Mesenchymal stem cell (in vitro differentiated cells and primary cell): ENCODE measurements around the gene CNTRL.

Experiments
- DNase-seq: peaks from one replicate; pipeline ENCODE4 v3.0.0-alpha.2; 2013
- H2AFZ ChIP-seq: one replicate; pipeline ENCODE4 v1.6.1; 2013; ENCODE audit warnings: low read depth, mild to moderate bottlenecking, control low read depth, inconsistent platforms, low read length, moderate library complexity
- H2AK5ac ChIP-seq: 2 replicates; pipeline ENCODE4 v1.6.1; 2013; ENCODE audit warnings: low read length, moderate library complexity, mild to moderate bottlenecking, inconsistent platforms; ENCODE audit not compliant: severe bottlenecking
- H2BK120ac ChIP-seq: one replicate; pipeline ENCODE4 v1.6.1; 2013; ENCODE audit warnings: low read depth, mild to moderate bottlenecking, inconsistent platforms, low read length, moderate library complexity
- H2BK12ac ChIP-seq, 2 experiments: one replicate each; pipeline ENCODE4 v1.6.1; 2013; ENCODE audit warnings: inconsistent platforms in 2 of 2, low read length in 2 of 2, mild to moderate bottlenecking in 2 of 2, moderate library complexity in 2 of 2, control low read depth in 1 of 2
- H2BK15ac ChIP-seq: one replicate; pipeline ENCODE4 v1.6.1; 2013; ENCODE audit warnings: mild to moderate bottlenecking, low read depth, inconsistent platforms; ENCODE audit not compliant: poor library complexity, severe bottlenecking
- H2BK5ac ChIP-seq: 2 replicates; pipeline ENCODE4 v1.6.1; 2013; ENCODE audit warnings: low read depth, mild to moderate bottlenecking, low read length, control low read depth, inconsistent platforms; ENCODE audit not compliant: poor library complexity, severe bottlenecking
- H3K14ac ChIP-seq, 2 experiments: one replicate each; pipeline ENCODE4 v1.6.1; 2013; ENCODE audit warnings: inconsistent platforms in 2 of 2, low read length in 2 of 2, control low read depth in 1 of 2, mild to moderate bottlenecking in 1 of 2, moderate library complexity in 1 of 2
- H3K18ac ChIP-seq, 2 experiments: one replicate each; pipeline ENCODE4 v1.6.1; 2013; ENCODE audit warnings: inconsistent platforms in 2 of 2, low read length in 2 of 2, control low read depth in 1 of 2, low read depth in 1 of 2, mild to moderate bottlenecking in 1 of 2
- H3K23ac ChIP-seq, 2 experiments: one replicate each; pipeline ENCODE4 v1.6.1; 2013; ENCODE audit warnings: inconsistent platforms in 2 of 2, low read length in 2 of 2, mild to moderate bottlenecking in 2 of 2, moderate library complexity in 2 of 2, control low read depth in 1 of 2
- H3K27ac ChIP-seq: 2 replicates; pipeline ENCODE4 v1.5.1; 2013; ENCODE audit warnings: mild to moderate bottlenecking, moderate library complexity, low read length, control low read depth, inconsistent platforms; ENCODE audit not compliant: poor library complexity, severe bottlenecking
- H3K27me3 ChIP-seq, 2 experiments: 2 replicates each; pipeline versions ENCODE4 v1.6.1 to v1.7.0; 2013; ENCODE audit warnings: low read length in 2 of 2, mild to moderate bottlenecking in 2 of 2, moderate library complexity in 2 of 2, control low read depth in 1 of 2, inconsistent platforms in 1 of 2; ENCODE audit not compliant: control insufficient read depth in 1 of 2, insufficient read depth in 1 of 2
- H3K36me3 ChIP-seq, 2 experiments: 2 replicates each; pipeline versions ENCODE4 v1.6.1 to v1.7.0; 2013; ENCODE audit warnings: low read length in 2 of 2, control low read depth in 1 of 2, inconsistent platforms in 1 of 2, low read depth in 1 of 2, mild to moderate bottlenecking in 1 of 2; ENCODE audit not compliant: insufficient read depth in 2 of 2, control insufficient read depth in 1 of 2
- H3K4ac ChIP-seq, 2 experiments: one replicate each; pipeline ENCODE4 v1.6.1; 2013; ENCODE audit warnings: inconsistent platforms in 2 of 2, low read length in 2 of 2, mild to moderate bottlenecking in 2 of 2, moderate library complexity in 2 of 2, control low read depth in 1 of 2, low read depth in 1 of 2
- H3K4me1 ChIP-seq: 2 replicates; pipeline ENCODE4 v1.6.1; 2013; ENCODE audit warnings: low read depth, low read length, control low read depth; ENCODE audit not compliant: control insufficient read depth, insufficient read depth
- H3K4me2 ChIP-seq: 2 replicates; pipeline ENCODE4 v1.6.1; 2013; ENCODE audit warnings: low read length, mild to moderate bottlenecking, inconsistent platforms; ENCODE audit not compliant: poor library complexity, severe bottlenecking
- H3K4me3 ChIP-seq, 2 experiments: 2 replicates each; pipeline versions ENCODE4 v1.5.1 to v1.7.0; 2013; ENCODE audit warnings: low read length in 2 of 2, mild to moderate bottlenecking in 2 of 2, control low read depth in 1 of 2, low read depth in 1 of 2; ENCODE audit not compliant: insufficient read depth in 1 of 2
- H3K79me1 ChIP-seq: replicated peaks from 2 replicates; pipeline ENCODE4 v1.6.1; 2013; ENCODE audit warnings: mild to moderate bottlenecking, control low read depth, low read length, inconsistent platforms; ENCODE audit not compliant: poor library complexity, severe bottlenecking
- H3K9ac ChIP-seq: 2 replicates; pipeline ENCODE4 v1.7.0; 2013; ENCODE audit warnings: mild to moderate bottlenecking, low read length, moderate library complexity
- H3K9me3 ChIP-seq: 2 replicates; pipeline ENCODE4 v1.7.0; 2013; ENCODE audit warnings: mild to moderate bottlenecking, low read length; ENCODE audit not compliant: control insufficient read depth
- H4K8ac ChIP-seq: one replicate; pipeline ENCODE4 v1.6.1; 2013; ENCODE audit warnings: inconsistent platforms, mild to moderate bottlenecking, low read length, moderate library complexity
- H4K91ac ChIP-seq: one replicate; pipeline ENCODE4 v1.6.1; 2013; ENCODE audit warnings: mild to moderate bottlenecking, low read length, inconsistent platforms
- WGBS: methylation state at CpG from one replicate; pipeline ENCODE4 v1.1.7; 2013; ENCODE audit warnings: mixed read lengths; 5-methylcytosine and 5-hydroxymethylcytosine counted together

The CNTRL gene

DNA sequence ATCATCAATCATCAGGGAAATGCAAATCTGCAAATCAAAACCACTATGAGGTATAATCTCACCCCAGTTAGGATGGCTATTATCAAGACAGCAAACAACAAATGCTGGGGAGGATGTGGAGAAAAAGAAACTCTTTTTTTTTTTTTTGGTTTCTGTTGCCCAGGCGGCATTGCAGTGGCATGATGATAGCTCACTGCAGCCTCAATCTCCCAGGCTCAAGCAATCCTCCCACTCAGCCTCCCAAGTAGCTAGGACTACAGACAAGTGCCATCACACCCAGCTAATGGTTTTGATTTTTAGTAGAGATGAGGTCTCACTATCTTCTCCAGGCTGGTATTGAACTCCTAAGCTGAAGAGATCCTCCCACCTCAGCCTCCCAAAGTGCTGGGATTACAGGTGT is 5.4 kb upstream of the CNTRL start:
- no peaks in the 10 kb centered on the region for H3K9me3 ChIP-seq
- no peak overlapping the region for H2BK120ac ChIP-seq
- no peak for DNase-seq
- peaks cover 3% of the 10 kb centered on the region for H3K79me1 ChIP-seq
- no peak overlapping the region for H4K8ac ChIP-seq
- H3K4me1 ChIP-seq = peaks cover 5% of the 10 kb centered on the region
- no peak overlapping the region for H2AK5ac ChIP-seq
- H3K9ac ChIP-seq = no peak overlapping the region
- H2AFZ ChIP-seq = no peak overlapping the region
- H3K4me2 ChIP-seq = no peak overlapping the region
- H2BK5ac ChIP-seq = no peak overlapping the region
- no peak overlapping the region for H3K23ac ChIP-seq
- H3K14ac ChIP-seq = no peak overlapping the region
- H3K4me3 ChIP-seq = no peak overlapping the region
- no peaks in the 10 kb centered on the region for H3K27me3 ChIP-seq
- no peak overlapping the region for H3K27ac ChIP-seq
- WGBS = 57% methylated on average over 1 of the region's 1 CpG
- no peaks in the 10 kb centered on the region for H3K36me3 ChIP-seq
- H4K91ac ChIP-seq = no peak overlapping the region
- H3K4ac ChIP-seq = no peak overlapping the region
- no peak overlapping the region for H2BK12ac ChIP-seq
- H3K18ac ChIP-seq = no peak overlapping the region
- no peak overlapping the region for H2BK15ac ChIP-seq

DNA sequence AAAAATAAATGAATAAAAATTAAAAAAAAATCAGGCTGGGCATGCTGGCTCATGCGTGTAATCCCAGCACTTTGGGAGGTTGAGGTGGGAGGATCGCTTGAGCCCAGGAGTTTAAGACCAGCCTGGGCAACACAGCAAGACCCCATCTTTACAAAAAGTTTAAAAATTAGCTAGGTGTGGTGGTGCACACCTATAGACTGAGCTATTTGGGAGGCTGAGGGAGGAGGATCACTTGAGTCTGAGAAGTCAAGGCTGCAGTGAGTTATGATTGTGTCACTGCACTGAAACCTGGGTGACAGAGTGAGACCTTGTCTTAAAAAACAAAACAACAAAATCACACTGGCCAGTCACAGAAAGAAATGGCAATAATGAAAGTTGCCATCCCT is 3.4 kb upstream of the CNTRL start:
- no peak for DNase-seq
- Histone ChIP-seq H4K8ac (no peak overlapping the region), H3K79me1 (peaks cover 5% of the 10 kb centered on the region), H3K27ac (no peak overlapping the region), H3K9ac (peak overlapping the region; percentile 90), H3K4ac (no peak overlapping the region), H3K4me2 (no peak overlapping the region), H2BK15ac (no peak overlapping the region), H3K36me3 (no peaks in the 10 kb centered on the region), H3K27me3 (no peaks in the 10 kb centered on the region), H3K18ac (no peak overlapping the region), H2BK5ac (no peak overlapping the region), H3K4me3 (peak overlapping the region in 1 of 2 experiments; percentile 95), H3K4me1 (peaks cover 7% of the 10 kb centered on the region), H3K23ac (no peak overlapping the region), H4K91ac (no peak overlapping the region), H3K9me3 (no peaks in the 10 kb centered on the region), H2AK5ac (no peak overlapping the region), H2BK12ac (no peak overlapping the region), H2BK120ac (no peak overlapping the region), H3K14ac (no peak overlapping the region), H2AFZ (no peak overlapping the region)
- 100% methylated on average over 2 of the region's 2 CpGs for WGBS

DNA sequence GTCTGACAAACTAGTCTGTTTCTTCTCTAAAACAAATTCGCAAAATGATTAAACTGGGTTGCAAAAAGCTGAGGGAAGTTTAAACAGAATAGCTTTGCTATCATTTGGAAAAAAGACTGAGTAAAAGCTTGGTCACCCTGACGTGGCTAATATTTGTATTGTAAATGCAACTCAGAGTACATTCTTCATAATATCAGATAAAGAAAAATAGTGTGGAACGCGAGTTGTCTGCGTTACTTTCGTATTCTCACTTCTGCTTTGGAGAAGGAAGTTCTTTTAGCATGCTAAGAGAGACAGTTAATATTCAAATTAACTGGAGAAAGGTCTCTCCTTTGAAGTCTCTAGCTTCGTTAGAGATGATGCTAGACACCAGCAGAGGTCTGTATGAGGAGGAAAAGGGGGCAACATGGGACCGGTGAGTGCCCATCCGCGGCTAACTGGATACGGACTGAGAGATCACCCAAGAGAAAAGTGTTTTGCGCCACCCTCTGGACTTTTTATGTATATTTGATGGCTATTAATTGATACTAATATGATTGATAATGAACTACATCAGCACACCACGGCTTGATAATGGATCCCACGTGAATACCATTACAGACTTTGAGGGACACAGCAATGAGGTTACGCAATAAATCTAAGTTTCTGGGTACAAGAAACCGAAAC is 2.9 kb upstream of the CNTRL start:
- Histone ChIP-seq H3K4me1 (peaks cover 7% of the 10 kb centered on the region), H3K36me3 (no peaks in the 10 kb centered on the region), H3K4ac (no peak overlapping the region), H3K27me3 (no peaks in the 10 kb centered on the region), H4K8ac (no peak overlapping the region), H3K9me3 (no peaks in the 10 kb centered on the region), H2BK12ac (no peak overlapping the region), H2BK120ac (no peak overlapping the region), H4K91ac (no peak overlapping the region), H3K9ac (peak overlapping the region; percentile 90), H2AK5ac (no peak overlapping the region), H3K14ac (no peak overlapping the region), H2BK5ac (no peak overlapping the region), H3K79me1 (peaks cover 6% of the 10 kb centered on the region), H3K18ac (no peak overlapping the region), H3K27ac (no peak overlapping the region), H2BK15ac (no peak overlapping the region), H2AFZ (no peak overlapping the region), H3K23ac (no peak overlapping the region), H3K4me3 (peak overlapping the region in 1 of 2 experiments; percentile 95), H3K4me2 (peak overlapping the region; percentile 14)
- 61% methylated on average over 13 of the region's 16 CpGs for WGBS
- DNase-seq = peak; percentile 13

DNA sequence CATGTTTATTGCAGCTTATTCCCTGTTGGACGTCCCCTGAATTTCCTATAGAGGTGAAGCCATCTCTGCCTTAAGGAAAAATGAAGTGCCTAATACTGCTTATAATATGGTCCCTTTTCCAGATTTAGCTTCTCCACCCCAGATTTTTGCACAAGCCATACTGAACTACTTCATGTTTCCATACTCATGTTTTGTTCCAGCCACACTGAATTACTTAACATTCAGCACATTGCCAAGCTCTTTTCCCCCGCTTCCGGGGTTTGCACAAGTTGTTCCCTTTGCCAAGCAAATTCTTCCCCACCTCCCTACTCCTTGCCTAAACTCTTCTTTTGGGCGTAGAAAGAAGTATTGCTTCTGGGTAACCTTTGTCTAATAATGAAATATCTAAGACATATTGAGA is 1.7 kb upstream of the CNTRL start:
- H3K18ac ChIP-seq = no peak overlapping the region
- no peak overlapping the region for H2AFZ ChIP-seq
- H3K27me3 ChIP-seq = no peaks in the 10 kb centered on the region
- no peaks in the 10 kb centered on the region for H3K9me3 ChIP-seq
- H3K27ac ChIP-seq = no peak overlapping the region
- H4K8ac ChIP-seq = no peak overlapping the region
- 88% methylated on average over 1 of the region's 4 CpGs for WGBS
- H2AK5ac ChIP-seq = no peak overlapping the region
- no peak overlapping the region for H3K14ac ChIP-seq
- peak overlapping the region in 1 of 2 experiments; percentile 95 for H3K4me3 ChIP-seq
- no peak overlapping the region for H2BK5ac ChIP-seq
- H2BK120ac ChIP-seq = no peak overlapping the region
- no peak overlapping the region for H2BK12ac ChIP-seq
- DNase-seq = no peak
- peaks cover 5% of the 10 kb centered on the region for H3K79me1 ChIP-seq
- no peak overlapping the region for H3K23ac ChIP-seq
- no peak overlapping the region for H4K91ac ChIP-seq
- H2BK15ac ChIP-seq = no peak overlapping the region
- no peaks in the 10 kb centered on the region for H3K36me3 ChIP-seq
- H3K4me1 ChIP-seq = peaks cover 7% of the 10 kb centered on the region
- H3K4me2 ChIP-seq = no peak overlapping the region
- H3K9ac ChIP-seq = peak overlapping the region; percentile 90
- H3K4ac ChIP-seq = no peak overlapping the region
